C4-2B (cell line): ENCODE data around the gene NIM1K.

Source experiments
- H3K27ac ChIP-seq: fragments of 450-650 bp; 2 replicates; pipeline ENCODE4 v1.5.1; 2017
- CTCF ChIP-seq: fragments of 450-650 bp; conservative IDR thresholded peaks from 2 replicates; pipeline ENCODE4 v1.5.1; 2017; ENCODE audit warnings: mild to moderate bottlenecking
- ZFX ChIP-seq: fragments of 450-650 bp; IDR thresholded peaks from 2 replicates; pipeline ENCODE4 v1.6.1; 2017

The NIM1K gene

GRCh38 chr5:43215073-43215631 is 23.1 kb downstream of the NIM1K start:
- TF ChIP-seq ZFX (no peak), CTCF (no peak)
- no peak overlapping the region for H3K27ac ChIP-seq

GRCh38 chr5:43216941-43217340 is 24.9 kb downstream of the NIM1K start:
- TF ChIP-seq CTCF (no peak), ZFX (no peak)
- no peak overlapping the region for H3K27ac ChIP-seq

- no peak overlapping the region for H3K27ac ChIP-seq
- TF ChIP-seq CTCF (no peak), ZFX (no peak)
Observed at GRCh38 chr5:43219120-43219519, 27.1 kb downstream of the NIM1K start.

DNA sequence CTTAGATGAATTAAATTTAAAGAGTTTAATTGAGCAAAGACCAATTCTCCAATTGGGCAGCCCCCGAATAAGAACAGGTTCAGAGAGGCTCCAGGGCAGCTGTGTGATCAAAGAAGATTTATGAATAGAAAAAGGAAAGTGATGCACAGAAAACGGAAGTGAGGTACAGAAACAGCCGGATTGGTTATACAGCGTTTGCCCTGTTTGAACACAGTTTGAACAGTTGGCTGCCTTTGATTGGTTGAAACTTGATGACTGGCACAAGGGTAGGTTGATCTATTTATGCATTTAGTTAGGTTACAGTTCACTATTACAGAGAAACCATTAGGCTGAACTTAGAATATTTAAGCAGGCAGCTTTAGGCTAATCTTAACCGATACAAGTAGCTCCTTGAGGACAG is 29.5 kb downstream of the NIM1K start:
- TF ChIP-seq CTCF (no peak), ZFX (no peak)
- no peak overlapping the region for H3K27ac ChIP-seq

DNA sequence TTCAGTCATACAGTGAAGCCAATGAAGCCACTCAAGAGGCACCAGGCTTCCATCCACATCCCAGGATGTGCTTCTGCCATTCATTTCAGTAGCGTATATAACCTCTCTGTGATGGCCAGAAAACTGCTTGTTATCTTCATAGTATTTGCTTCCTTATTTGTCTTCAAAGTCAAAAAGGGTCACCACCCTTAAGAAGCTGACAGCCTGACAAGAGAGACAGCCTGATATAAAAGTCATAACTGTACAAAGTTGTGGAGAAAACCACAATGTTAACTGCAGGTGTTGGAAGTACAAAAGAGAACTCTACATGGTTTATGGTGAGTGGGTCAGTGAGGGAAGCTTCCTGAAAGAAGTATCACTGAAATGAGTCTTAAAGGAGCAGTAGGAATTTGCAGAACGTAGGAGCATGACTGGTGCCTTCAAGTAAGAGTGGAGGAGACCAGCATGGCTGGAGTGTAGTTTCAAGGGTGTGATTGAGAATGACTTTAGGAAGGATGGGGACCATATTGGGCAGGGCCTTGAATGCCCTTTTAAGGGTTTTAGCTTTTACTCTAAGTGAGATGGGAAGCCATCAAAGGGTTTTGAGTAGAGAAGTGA is 33.7 kb downstream of the NIM1K start:
- H3K27ac ChIP-seq: no peak overlapping the region
- TF ChIP-seq ZFX (no peak), CTCF (no peak)

DNA sequence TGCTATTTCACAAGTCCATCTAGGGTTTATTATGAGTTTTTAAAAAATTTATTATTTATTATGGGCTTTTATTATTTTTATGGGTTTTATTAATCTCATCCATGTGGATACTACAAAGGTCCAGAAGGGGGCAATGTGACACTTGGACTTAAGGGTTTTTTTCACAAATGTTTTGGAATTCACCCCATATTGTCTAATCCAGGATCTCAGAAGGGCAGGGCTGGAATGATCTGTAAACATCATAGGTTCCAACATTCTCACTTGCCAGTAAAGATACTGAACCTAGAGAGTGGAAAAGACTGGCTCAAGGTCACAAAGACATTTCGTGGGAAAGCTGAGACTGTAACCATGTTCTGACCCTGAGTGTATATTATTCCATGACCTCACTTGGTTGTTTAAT is 35.6 kb downstream of the NIM1K start:
- no peak for TF ChIP-seq ZFX
- peak; percentile 75 for TF ChIP-seq CTCF
- no peak overlapping the region for H3K27ac ChIP-seq

GRCh38 chr5:43230707-43231106 is 38.7 kb downstream of the NIM1K start:
- H3K27ac ChIP-seq: no peak overlapping the region
- no peak for TF ChIP-seq CTCF
- no peak for TF ChIP-seq ZFX
